ENCODE data around the gene OR8J3.
"Not testable (repeated sequence)": the region's sequence is repeated elsewhere in the genome, so short reads cannot be mapped to it uniquely, and the experiment has no call there.

The OR8J3 gene

DNA sequence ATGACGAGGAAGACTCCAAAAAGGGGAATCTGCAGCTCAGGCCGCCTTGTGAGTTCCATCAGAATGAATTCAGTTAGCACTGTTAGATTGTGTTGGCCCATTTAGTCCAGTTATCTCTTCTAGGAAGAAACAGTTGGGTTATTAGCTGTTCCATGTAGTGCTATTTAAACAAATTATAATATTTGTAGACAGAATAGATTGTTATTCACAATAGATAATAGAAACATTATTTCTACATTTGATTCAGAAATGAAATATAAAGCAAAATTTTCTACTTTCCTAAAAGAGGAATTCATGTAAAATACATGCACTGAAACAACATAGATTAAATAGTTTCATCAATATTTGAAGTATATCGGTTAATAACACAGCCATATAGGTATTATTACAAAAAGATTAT, 20.2 kb upstream of the OR8J3 start, which contains the start of gene OR8K5:
TSS of gene OR8K5 (minus strand) at position 101 of the 400 bp plus-strand sequence. CDS start at position 101, 0 bp downstream.
- Histone ChIP-seq H2BK15ac (replicated peaks; ENCODE audit: low read depth) (no peak within 1 kb of the TSS), H3K27me3 (ENCODE audit: insufficient read depth, low read length, poor library complexity) (no peaks in the 10 kb centered on the region), H2BK5ac (ENCODE audit: low read length) (no peak within 1 kb of the TSS), H4K8ac (ENCODE audit: low read depth, low read length) (no peak within 1 kb of the TSS), H3K4me1 (ENCODE audit: control insufficient read depth, low read depth, low read length) (no peaks in the 10 kb centered on the region), H3K18ac (ENCODE audit: low read length) (no peak within 1 kb of the TSS), H3K4me3 (ENCODE audit: low read length) (no peak within 1 kb of the TSS), H3K9ac (ENCODE audit: low read length) (no peak within 1 kb of the TSS), H3K36me3 (ENCODE audit: control insufficient read depth, insufficient read depth, low read length) (no peaks in the 10 kb centered on the region), H3K4me2 (ENCODE audit: low read length) (no peak within 1 kb of the TSS), H3K56ac (ENCODE audit: low read length) (no peak within 1 kb of the TSS), H3K4ac (ENCODE audit: low read depth, low read length) (no peak within 1 kb of the TSS), H3K79me1 (ENCODE audit: low read length) (no peaks in the 10 kb centered on the region), H4K5ac (ENCODE audit: low read length) (no peak within 1 kb of the TSS), H2BK120ac (ENCODE audit: low read depth, low read length) (no peak within 1 kb of the TSS), H3K79me2 (ENCODE audit: control insufficient read depth, insufficient read depth, low read length) (no peaks in the 10 kb centered on the region), H2AK5ac (ENCODE audit: low read length) (no peak within 1 kb of the TSS), H3K27ac (ENCODE audit: low read depth, low read length) (no peak within 1 kb of the TSS), H3K23ac (ENCODE audit: low read length) (no peak within 1 kb of the TSS)
- no CpG with 5 or more reads among the region's 3 CpGs for WGBS (ENCODE audit: extremely low coverage, insufficient coverage, low lambda C conversion rate)
- no peak for DNase-seq

- Histone ChIP-seq H2BK15ac (replicated peaks; ENCODE audit: low read depth) (no peak overlapping the region), H3K36me3 (ENCODE audit: control insufficient read depth, insufficient read depth, low read length) (no peaks in the 10 kb centered on the region), H3K4me3 (ENCODE audit: low read length) (no peak overlapping the region), H3K9ac (ENCODE audit: low read length) (no peak overlapping the region), H3K23ac (ENCODE audit: low read length) (no peak overlapping the region), H2BK120ac (ENCODE audit: low read depth, low read length) (no peak overlapping the region), H2BK5ac (ENCODE audit: low read length) (no peak overlapping the region), H3K4ac (ENCODE audit: low read depth, low read length) (no peak overlapping the region), H4K5ac (ENCODE audit: low read length) (no peak overlapping the region), H3K79me1 (ENCODE audit: low read length) (no peaks in the 10 kb centered on the region), H2AK5ac (ENCODE audit: low read length) (no peak overlapping the region), H3K56ac (ENCODE audit: low read length) (no peak overlapping the region), H3K79me2 (ENCODE audit: control insufficient read depth, insufficient read depth, low read length) (no peaks in the 10 kb centered on the region), H3K18ac (ENCODE audit: low read length) (no peak overlapping the region), H3K4me2 (ENCODE audit: low read length) (no peak overlapping the region), H3K27ac (ENCODE audit: low read depth, low read length) (no peak overlapping the region), H3K4me1 (ENCODE audit: control insufficient read depth, low read depth, low read length) (no peaks in the 10 kb centered on the region), H4K8ac (ENCODE audit: low read depth, low read length) (no peak overlapping the region), H3K27me3 (ENCODE audit: insufficient read depth, low read length, poor library complexity) (no peaks in the 10 kb centered on the region)
- no CpG with 5 or more reads among the region's 15 CpGs for WGBS (ENCODE audit: extremely low coverage, insufficient coverage, low lambda C conversion rate)
- DNase-seq, result no peak
Measured at GRCh38 chr11:56152333-56152732, 12.3 kb upstream of the OR8J3 start.

DNA sequence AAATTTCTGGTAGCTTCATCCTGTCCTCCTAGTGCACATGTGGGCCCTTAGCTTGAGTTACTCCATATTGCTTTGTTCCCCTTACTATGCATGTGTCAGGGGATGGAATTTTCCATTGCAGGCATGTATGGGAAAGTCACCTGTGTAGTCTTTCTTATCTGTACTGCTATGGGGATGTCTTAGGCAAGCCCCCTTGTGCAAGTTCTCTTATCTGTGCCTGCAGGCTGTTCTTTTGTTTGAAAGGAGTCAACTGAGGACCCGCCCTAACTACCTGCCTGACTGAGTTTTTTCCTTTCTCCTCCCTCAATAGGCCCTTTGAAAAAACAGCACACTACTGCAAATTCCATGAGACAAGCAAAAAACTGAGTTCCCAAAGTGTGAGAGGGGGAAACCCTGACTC, 11.4 kb upstream of the OR8J3 start:
- H3K4me1 ChIP-seq (ENCODE audit: control insufficient read depth, low read depth, low read length), result no peaks in the 10 kb centered on the region
- H2AK5ac ChIP-seq (ENCODE audit: low read length), result no peak overlapping the region
- H3K9ac ChIP-seq (ENCODE audit: low read length), result no peak overlapping the region
- H3K4ac ChIP-seq (ENCODE audit: low read depth, low read length), result no peak overlapping the region
- H3K79me2 ChIP-seq (ENCODE audit: control insufficient read depth, insufficient read depth, low read length), result no peaks in the 10 kb centered on the region
- H2BK120ac ChIP-seq (ENCODE audit: low read depth, low read length), result no peak overlapping the region
- H2BK15ac ChIP-seq (replicated peaks; ENCODE audit: low read depth), result no peak overlapping the region
- H4K5ac ChIP-seq (ENCODE audit: low read length), result no peak overlapping the region
- H3K23ac ChIP-seq (ENCODE audit: low read length), result no peak overlapping the region
- WGBS (ENCODE audit: extremely low coverage, insufficient coverage, low lambda C conversion rate), result no CpG with 5 or more reads among the region's 1 CpG
- H3K27me3 ChIP-seq (ENCODE audit: insufficient read depth, low read length, poor library complexity), result no peaks in the 10 kb centered on the region
- H3K79me1 ChIP-seq (ENCODE audit: low read length), result no peaks in the 10 kb centered on the region
- no peak overlapping the region for H4K8ac ChIP-seq (ENCODE audit: low read depth, low read length)
- no peak overlapping the region for H3K18ac ChIP-seq (ENCODE audit: low read length)
- H3K56ac ChIP-seq (ENCODE audit: low read length), result no peak overlapping the region
- DNase-seq, result peak; percentile 2
- H3K4me3 ChIP-seq (ENCODE audit: low read length), result no peak overlapping the region
- no peak overlapping the region for H3K4me2 ChIP-seq (ENCODE audit: low read length)
- no peak overlapping the region for H3K27ac ChIP-seq (ENCODE audit: low read depth, low read length)
- no peak overlapping the region for H2BK5ac ChIP-seq (ENCODE audit: low read length)
- H3K36me3 ChIP-seq (ENCODE audit: control insufficient read depth, insufficient read depth, low read length), result no peaks in the 10 kb centered on the region

DNA sequence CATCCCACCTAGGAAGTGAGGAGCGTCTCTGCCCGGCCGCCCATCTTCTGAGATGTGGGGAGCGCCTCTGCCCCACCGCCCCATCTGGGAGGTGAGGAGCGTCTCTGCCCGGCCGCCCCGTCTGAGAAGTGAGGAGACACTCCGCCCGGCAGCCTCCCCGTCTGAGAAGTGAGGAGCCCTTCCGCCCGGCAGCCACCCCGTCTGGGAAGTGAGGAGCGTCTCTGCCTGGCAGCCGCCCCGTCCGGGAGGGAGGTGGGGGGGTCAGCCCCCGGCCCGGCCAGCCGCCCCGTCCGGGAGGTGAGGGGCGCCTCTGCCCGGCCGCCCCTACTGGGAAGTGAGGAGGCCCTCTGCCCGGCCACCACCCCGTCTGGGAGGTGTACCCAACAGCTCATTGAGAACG, 3.7 kb upstream of the OR8J3 start:
- not testable (repeated sequence) for H3K27ac ChIP-seq (ENCODE audit: low read depth, low read length); H3K36me3 ChIP-seq (ENCODE audit: control insufficient read depth, insufficient read depth, low read length); H2AK5ac ChIP-seq (ENCODE audit: low read length); H2BK15ac ChIP-seq (replicated peaks; ENCODE audit: low read depth); H3K79me2 ChIP-seq (ENCODE audit: control insufficient read depth, insufficient read depth, low read length); H3K4me1 ChIP-seq (ENCODE audit: control insufficient read depth, low read depth, low read length); H3K4ac ChIP-seq (ENCODE audit: low read depth, low read length); H3K9ac ChIP-seq (ENCODE audit: low read length); H3K18ac ChIP-seq (ENCODE audit: low read length); H4K8ac ChIP-seq (ENCODE audit: low read depth, low read length); H3K4me3 ChIP-seq (ENCODE audit: low read length); H3K27me3 ChIP-seq (ENCODE audit: insufficient read depth, low read length, poor library complexity); H2BK120ac ChIP-seq (ENCODE audit: low read depth, low read length); H4K5ac ChIP-seq (ENCODE audit: low read length); H3K56ac ChIP-seq (ENCODE audit: low read length); H3K23ac ChIP-seq (ENCODE audit: low read length); DNase-seq; H2BK5ac ChIP-seq (ENCODE audit: low read length); H3K79me1 ChIP-seq (ENCODE audit: low read length); H3K4me2 ChIP-seq (ENCODE audit: low read length)
- whole genome bisulfite sequencing (ENCODE audit: extremely low coverage, insufficient coverage, low lambda C conversion rate), result no CpG with 5 or more reads among the region's 30 CpGs

DNA sequence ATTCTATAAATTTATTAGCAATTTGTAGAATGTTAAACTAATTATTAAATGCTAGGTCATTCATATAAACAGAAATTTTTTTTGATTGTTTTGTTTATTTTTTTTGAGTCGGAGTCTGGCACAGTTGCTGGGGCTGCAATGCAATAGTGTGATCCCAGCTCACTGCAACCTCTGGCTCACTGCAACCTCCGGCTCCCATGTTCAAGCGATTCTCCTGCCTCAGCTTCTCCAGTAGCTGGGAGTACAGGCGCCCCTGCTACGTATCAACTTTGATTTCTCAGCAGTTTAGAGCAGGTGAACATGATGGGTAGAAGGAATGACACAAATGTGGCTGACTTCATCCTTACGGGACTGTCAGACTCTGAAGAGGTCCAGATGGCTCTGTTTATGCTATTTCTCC, 17.9 kb downstream of the OR8J3 start, which contains the start of gene OR8H3:
TSS of gene OR8H3 (plus strand) at position 301 of the 400 bp plus-strand sequence. CDS start at position 301, 0 bp downstream.
- no peak within 1 kb of the TSS for H2AK5ac ChIP-seq (ENCODE audit: low read length)
- no peak within 1 kb of the TSS for H3K4ac ChIP-seq (ENCODE audit: low read depth, low read length)
- H3K27ac ChIP-seq (ENCODE audit: low read depth, low read length), result no peak within 1 kb of the TSS
- H2BK5ac ChIP-seq (ENCODE audit: low read length), result no peak within 1 kb of the TSS
- no peak within 1 kb of the TSS for H2BK120ac ChIP-seq (ENCODE audit: low read depth, low read length)
- no peak within 1 kb of the TSS for H3K9ac ChIP-seq (ENCODE audit: low read length)
- no peak within 1 kb of the TSS for H3K18ac ChIP-seq (ENCODE audit: low read length)
- no peak within 1 kb of the TSS for H3K4me2 ChIP-seq (ENCODE audit: low read length)
- H3K4me3 ChIP-seq (ENCODE audit: low read length), result no peak within 1 kb of the TSS
- H4K8ac ChIP-seq (ENCODE audit: low read depth, low read length), result no peak within 1 kb of the TSS
- H3K56ac ChIP-seq (ENCODE audit: low read length), result no peak within 1 kb of the TSS
- H3K27me3 ChIP-seq (ENCODE audit: insufficient read depth, low read length, poor library complexity), result no peaks in the 10 kb centered on the region
- H3K79me1 ChIP-seq (ENCODE audit: low read length), result no peaks in the 10 kb centered on the region
- no CpG with 5 or more reads among the region's 6 CpGs for WGBS (ENCODE audit: extremely low coverage, insufficient coverage, low lambda C conversion rate)
- H4K5ac ChIP-seq (ENCODE audit: low read length), result no peak within 1 kb of the TSS
- no peaks in the 10 kb centered on the region for H3K79me2 ChIP-seq (ENCODE audit: control insufficient read depth, insufficient read depth, low read length)
- no peak within 1 kb of the TSS for H3K23ac ChIP-seq (ENCODE audit: low read length)
- H2BK15ac ChIP-seq (replicated peaks; ENCODE audit: low read depth), result no peak within 1 kb of the TSS
- no peak for DNase-seq
- H3K36me3 ChIP-seq (ENCODE audit: control insufficient read depth, insufficient read depth, low read length), result no peaks in the 10 kb centered on the region
- no peaks in the 10 kb centered on the region for H3K4me1 ChIP-seq (ENCODE audit: control insufficient read depth, low read depth, low read length)

DNA sequence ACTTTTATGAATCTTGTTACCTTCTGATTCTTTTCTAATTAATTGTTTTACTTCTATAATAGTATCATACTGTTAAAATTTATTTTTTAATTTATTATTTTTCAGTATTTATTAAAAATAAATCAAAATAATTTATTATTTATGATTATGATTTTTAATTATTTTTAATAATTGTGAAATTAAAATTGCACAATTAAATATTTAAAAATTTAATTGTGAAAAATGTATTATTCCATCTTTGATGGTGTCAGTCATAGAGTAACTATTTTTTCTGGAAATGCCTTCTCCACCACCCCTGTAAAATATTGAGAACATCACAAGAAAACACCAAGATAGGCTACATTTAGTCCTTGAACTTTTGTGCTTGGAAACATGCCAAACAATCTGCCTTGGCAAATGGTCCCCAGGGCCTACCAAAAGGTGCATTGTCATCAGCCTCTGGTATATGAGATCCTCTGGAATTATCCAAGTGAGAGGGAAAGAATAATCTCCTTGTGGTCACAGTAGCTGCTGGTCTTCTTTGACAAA, 36.7 kb downstream of the OR8J3 start, which contains the start of gene OR8H2:
TSS of gene OR8H2 (plus strand) at position 478 of the 528 bp plus-strand sequence. CDS start 1,356 bp downstream, outside the sequence.
- Histone ChIP-seq H3K4me2 (ENCODE audit: low read length) (no peak within 1 kb of the TSS), H4K5ac (ENCODE audit: low read length) (no peak within 1 kb of the TSS), H4K8ac (ENCODE audit: low read depth, low read length) (no peak within 1 kb of the TSS), H2BK15ac (replicated peaks; ENCODE audit: low read depth) (no peak within 1 kb of the TSS), H3K27me3 (ENCODE audit: insufficient read depth, low read length, poor library complexity) (no peaks in the 10 kb centered on the region), H3K79me2 (ENCODE audit: control insufficient read depth, insufficient read depth, low read length) (no peaks in the 10 kb centered on the region), H2BK5ac (ENCODE audit: low read length) (no peak within 1 kb of the TSS), H3K4ac (ENCODE audit: low read depth, low read length) (no peak within 1 kb of the TSS), H3K18ac (ENCODE audit: low read length) (no peak within 1 kb of the TSS), H2BK120ac (ENCODE audit: low read depth, low read length) (no peak within 1 kb of the TSS), H3K27ac (ENCODE audit: low read depth, low read length) (no peak within 1 kb of the TSS), H3K23ac (ENCODE audit: low read length) (no peak within 1 kb of the TSS), H3K4me1 (ENCODE audit: control insufficient read depth, low read depth, low read length) (no peaks in the 10 kb centered on the region), H2AK5ac (ENCODE audit: low read length) (no peak within 1 kb of the TSS), H3K4me3 (ENCODE audit: low read length) (no peak within 1 kb of the TSS), H3K36me3 (ENCODE audit: control insufficient read depth, insufficient read depth, low read length) (no peaks in the 10 kb centered on the region), H3K56ac (ENCODE audit: low read length) (no peak within 1 kb of the TSS), H3K79me1 (ENCODE audit: low read length) (no peaks in the 10 kb centered on the region), H3K9ac (ENCODE audit: low read length) (no peak within 1 kb of the TSS)
- no peak for DNase-seq
